Measurements from ENCODE around the gene TRIM71.

DNA sequence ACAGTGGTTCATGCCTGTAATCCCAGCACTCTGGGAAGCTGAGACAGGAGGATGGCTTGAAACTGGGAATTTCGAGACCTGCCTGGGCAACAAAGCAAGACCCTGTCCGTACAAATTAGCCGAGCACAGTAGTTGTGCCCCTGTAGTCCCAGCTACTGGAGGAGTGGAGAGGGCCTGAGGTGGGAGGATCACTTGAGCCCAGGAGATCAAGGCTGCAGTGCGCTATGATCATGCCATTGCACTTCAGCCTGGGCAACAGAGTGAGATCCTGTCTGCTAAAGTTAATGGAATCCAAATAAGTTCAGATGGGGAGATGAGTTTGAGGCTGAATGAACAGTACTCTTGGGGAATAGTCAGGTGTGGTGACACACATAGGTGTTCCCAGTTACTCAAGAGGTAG, 14.4 kb downstream of the TRIM71 start:
- TF ChIP-seq, protein P1, sequence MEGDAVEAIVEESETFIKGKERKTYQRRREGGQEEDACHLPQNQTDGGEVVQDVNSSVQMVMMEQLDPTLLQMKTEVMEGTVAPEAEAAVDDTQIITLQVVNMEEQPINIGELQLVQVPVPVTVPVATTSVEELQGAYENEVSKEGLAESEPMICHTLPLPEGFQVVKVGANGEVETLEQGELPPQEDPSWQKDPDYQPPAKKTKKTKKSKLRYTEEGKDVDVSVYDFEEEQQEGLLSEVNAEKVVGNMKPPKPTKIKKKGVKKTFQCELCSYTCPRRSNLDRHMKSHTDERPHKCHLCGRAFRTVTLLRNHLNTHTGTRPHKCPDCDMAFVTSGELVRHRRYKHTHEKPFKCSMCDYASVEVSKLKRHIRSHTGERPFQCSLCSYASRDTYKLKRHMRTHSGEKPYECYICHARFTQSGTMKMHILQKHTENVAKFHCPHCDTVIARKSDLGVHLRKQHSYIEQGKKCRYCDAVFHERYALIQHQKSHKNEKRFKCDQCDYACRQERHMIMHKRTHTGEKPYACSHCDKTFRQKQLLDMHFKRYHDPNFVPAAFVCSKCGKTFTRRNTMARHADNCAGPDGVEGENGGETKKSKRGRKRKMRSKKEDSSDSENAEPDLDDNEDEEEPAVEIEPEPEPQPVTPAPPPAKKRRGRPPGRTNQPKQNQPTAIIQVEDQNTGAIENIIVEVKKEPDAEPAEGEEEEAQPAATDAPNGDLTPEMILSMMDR (optimal IDR thresholded peaks at IDR 0.05 in 1 of 3, IDR thresholded peaks at IDR 0.05 in 1 of 3, conservative IDR thresholded peaks at IDR 0.05 in 1 of 3; ENCODE audit: extremely low read depth in 1 of 3, insufficient read depth in 2 of 3, low read length in 3 of 3), result no peak
- no peak for TF ChIP-seq EZH2 (IDR thresholded peaks at IDR 0.05; ENCODE audit: low read length)

Data from keratinocyte (primary cell).